Lung (tissue), 12 donors: ENCODE measurements around the gene ANKRD61. TPM values are rescaled to one million over a fixed set of nuclear protein-coding genes. Genes with fewer than 3 reads are reported as not detected.

Source experiments
- ATAC-seq: fragments of 200-7000 bp; cut with Tn5 transposase; one replicate; pipeline ENCODE4 v1.9.1; 2020; ENCODE audit warnings: moderate number of reproducible peaks; ENCODE audit not compliant: insufficient read depth, low FRiP score
- DNase-seq, 3 donors: peaks; one replicate each; pipeline ENCODE4 v3.0.0-alpha.2; 2013 to 2017
- H3K27ac ChIP-seq, 2 donors: one replicate each; pipeline ENCODE4 v1.5.1; 2013; ENCODE audit warnings: mild to moderate bottlenecking in 2 of 2, moderate library complexity in 2 of 2, control low read depth in 1 of 2, inconsistent platforms in 1 of 2, low read depth in 1 of 2, low read length in 1 of 2
- H3K27me3 ChIP-seq, 3 donors: one replicate each; pipeline ENCODE4 v1.5.1; 2013; ENCODE audit warnings: low read length in 2 of 3; ENCODE audit not compliant: control insufficient read depth in 3 of 3, insufficient read depth in 3 of 3
- H3K36me3 ChIP-seq, 4 donors: one replicate each; pipeline ENCODE4 v1.5.1; 2013; ENCODE audit warnings: low read length in 4 of 4, mild to moderate bottlenecking in 1 of 4, moderate library complexity in 1 of 4; ENCODE audit not compliant: control insufficient read depth in 4 of 4, insufficient read depth in 4 of 4
- H3K4me1 ChIP-seq, 5 donors: one replicate each; pipeline ENCODE4 v1.5.1; 2013; ENCODE audit warnings: low read length in 5 of 5, mild to moderate bottlenecking in 2 of 5, moderate library complexity in 1 of 5; ENCODE audit not compliant: control insufficient read depth in 5 of 5, insufficient read depth in 5 of 5
- H3K4me3 ChIP-seq: one replicate; pipeline ENCODE4 v1.5.1; 2013; ENCODE audit warnings: mild to moderate bottlenecking, control low read depth, moderate library complexity
- H3K9ac ChIP-seq, 2 donors: one replicate each; pipeline ENCODE4 v1.5.1; 2013; ENCODE audit warnings: low read length in 2 of 2, control low read depth in 1 of 2; ENCODE audit not compliant: insufficient read depth in 1 of 2
- H3K9me3 ChIP-seq, 4 donors: one replicate each; pipeline ENCODE4 v1.5.1; 2013; ENCODE audit warnings: low read length in 3 of 4, mild to moderate bottlenecking in 1 of 4, moderate library complexity in 1 of 4; ENCODE audit not compliant: control insufficient read depth in 4 of 4, insufficient read depth in 3 of 4
- WGBS, 2 donors: extraction: QIAGEN DNeasy Blood & Tissue Kit; methylation state at CpG; one replicate each; pipeline ENCODE4 v1.1.7; 2013; 5-methylcytosine and 5-hydroxymethylcytosine counted together
- polyA plus RNA-seq, 2 donors: library from polyadenylated mRNA; stranded (reverse); fragments of 200-250 nt; gene quantifications; one replicate each; pipeline ENCODE4 v1.2.1, GENCODE V29; 2013
- total RNA-seq, 2 donors: library from RNA; depleted of rRNA in 1 of 2; stranded (reverse); fragments of >200 nt in 1 of 2; gene quantifications; one replicate each; pipeline ENCODE4 v1.2.1, GENCODE V29; 2014 to 2021
- TF ChIP-seq, protein P1 (sequence below): IDR thresholded peaks from 2 replicates; pipeline ENCODE4 v1.5.1; 2012; ENCODE audit warnings: mild to moderate bottlenecking; ENCODE audit errors: control extremely low read depth, extremely low read depth
- donor health status: control.
- donor health status: control.
- donor health status: Bipolar disorder and iron deficiency.
- donor health status: healthy.
- donor health status: DM: yes; HTN: yes; CAD: no.

Gene ANKRD61
- total and polyA plus RNA-seq, 4 donors, result 0.08 TPM; not detected in 3

DNA sequence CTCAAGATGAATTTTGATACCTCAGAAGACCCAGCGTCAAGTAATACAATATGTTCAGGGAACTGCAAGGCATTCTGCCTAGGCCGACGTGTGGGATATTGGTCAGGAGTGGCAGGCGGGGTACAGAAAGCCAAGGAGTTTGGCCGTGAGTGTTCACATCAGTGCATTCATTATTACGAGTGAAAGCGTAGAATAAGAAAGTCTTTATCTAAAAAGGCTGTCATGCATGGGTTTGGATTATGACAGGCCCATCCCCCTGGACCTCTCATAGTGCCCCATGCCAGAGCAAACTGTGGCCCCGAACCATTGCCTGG, 14.6 kb upstream of the ANKRD61 start:
- Histone ChIP-seq H3K9ac (no peak overlapping the region), H3K4me1 (peaks cover 0 to 6% (median 3%) of the 10 kb centered on the region in 5 donors), H3K4me3 (no peak overlapping the region), H3K36me3 (peaks cover 18 to 22% (median 21%) of the 10 kb centered on the region in 4 donors), H3K9me3 (no peaks in the 10 kb centered on the region), H3K27ac (no peak overlapping the region), H3K27me3 (no peaks in the 10 kb centered on the region)
- TF ChIP-seq, protein P1, sequence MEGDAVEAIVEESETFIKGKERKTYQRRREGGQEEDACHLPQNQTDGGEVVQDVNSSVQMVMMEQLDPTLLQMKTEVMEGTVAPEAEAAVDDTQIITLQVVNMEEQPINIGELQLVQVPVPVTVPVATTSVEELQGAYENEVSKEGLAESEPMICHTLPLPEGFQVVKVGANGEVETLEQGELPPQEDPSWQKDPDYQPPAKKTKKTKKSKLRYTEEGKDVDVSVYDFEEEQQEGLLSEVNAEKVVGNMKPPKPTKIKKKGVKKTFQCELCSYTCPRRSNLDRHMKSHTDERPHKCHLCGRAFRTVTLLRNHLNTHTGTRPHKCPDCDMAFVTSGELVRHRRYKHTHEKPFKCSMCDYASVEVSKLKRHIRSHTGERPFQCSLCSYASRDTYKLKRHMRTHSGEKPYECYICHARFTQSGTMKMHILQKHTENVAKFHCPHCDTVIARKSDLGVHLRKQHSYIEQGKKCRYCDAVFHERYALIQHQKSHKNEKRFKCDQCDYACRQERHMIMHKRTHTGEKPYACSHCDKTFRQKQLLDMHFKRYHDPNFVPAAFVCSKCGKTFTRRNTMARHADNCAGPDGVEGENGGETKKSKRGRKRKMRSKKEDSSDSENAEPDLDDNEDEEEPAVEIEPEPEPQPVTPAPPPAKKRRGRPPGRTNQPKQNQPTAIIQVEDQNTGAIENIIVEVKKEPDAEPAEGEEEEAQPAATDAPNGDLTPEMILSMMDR, result no peak
- WGBS, 2 donors, result 94 to 96% methylated on average over 8 of the region's 8 CpGs
- no peak for ATAC-seq
- DNase-seq, result no peak

DNA sequence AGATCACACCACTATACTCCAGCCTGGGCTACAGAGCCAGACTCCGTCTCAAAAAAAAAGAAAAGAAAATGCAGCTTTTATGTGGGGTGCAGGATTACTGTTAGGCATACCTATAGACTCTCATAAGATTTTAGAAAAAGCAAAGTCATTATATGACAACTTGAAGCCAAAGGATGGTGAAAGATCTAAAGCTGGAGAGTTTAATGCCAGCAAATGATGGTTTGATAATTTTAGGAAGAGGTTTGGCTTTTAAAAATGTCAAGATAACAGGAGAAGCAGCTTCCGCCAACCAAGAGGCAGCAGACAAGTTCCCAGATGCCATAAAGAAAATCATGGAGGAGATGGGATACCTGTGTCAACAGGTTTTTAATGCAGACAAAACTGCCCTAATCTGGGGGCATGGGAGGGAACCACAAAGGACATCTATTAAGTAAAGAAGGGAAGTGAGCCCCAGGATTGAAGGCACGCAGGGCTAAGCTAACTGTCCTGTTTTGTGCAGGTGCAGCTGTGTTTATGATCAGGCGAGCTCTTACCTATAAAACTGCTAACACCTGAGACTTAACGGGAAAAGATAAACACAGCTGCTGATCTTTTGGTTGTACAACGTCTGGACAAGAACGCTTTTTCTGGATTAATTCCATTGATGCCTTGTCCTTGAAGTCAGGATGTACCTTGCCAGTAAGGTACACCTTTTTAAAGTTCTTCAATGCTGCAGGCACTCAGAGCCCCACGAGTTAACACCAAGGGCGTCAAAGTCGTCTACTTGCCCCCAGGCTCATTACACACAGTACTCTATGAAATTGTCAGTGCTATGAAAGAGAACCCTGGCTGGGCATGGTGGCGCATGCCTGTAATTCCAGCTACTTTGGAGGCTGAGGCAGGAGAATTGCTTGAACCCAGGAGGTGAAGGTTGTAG, 10.5 kb upstream of the ANKRD61 start:
- 86 to 91% methylated on average over 11 of the region's 11 CpGs for WGBS, 2 donors
- Histone ChIP-seq H3K4me1 (peaks cover 0 to 3% (median 0%) of the 10 kb centered on the region in 5 donors), H3K27me3 (no peaks in the 10 kb centered on the region), H3K9me3 (no peaks in the 10 kb centered on the region), H3K9ac (no peak overlapping the region), H3K36me3 (peaks cover 37 to 51% (median 45%) of the 10 kb centered on the region in 4 donors), H3K4me3 (no peak overlapping the region), H3K27ac (no peak overlapping the region)
- no peak for ATAC-seq
- no peak for DNase-seq
- TF ChIP-seq, protein P1, result no peak

DNA sequence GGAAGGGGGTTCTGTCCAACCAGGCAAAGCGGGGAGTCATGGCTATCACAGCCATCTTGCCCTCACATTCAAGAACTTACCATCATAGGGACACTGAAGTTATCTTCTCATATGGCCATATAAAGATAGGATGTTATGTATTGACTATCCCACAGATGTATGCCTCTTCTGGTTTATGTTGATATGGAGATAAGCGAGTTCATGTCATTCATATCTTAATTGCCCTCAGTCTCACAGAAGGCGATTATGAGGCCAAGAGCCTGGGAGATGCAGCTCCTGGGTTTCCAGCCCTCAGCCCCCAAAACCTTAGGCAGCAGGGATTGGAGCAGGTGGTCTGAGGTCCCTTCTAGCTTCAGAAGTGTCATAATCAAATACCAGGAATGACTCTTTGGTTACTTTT, 8.5 kb upstream of the ANKRD61 start:
- H3K27ac ChIP-seq, result no peak overlapping the region
- WGBS, 2 donors, result 95 to 96% methylated on average over 3 of the region's 3 CpGs
- TF ChIP-seq, protein P1, result no peak
- no peak overlapping the region for H3K4me3 ChIP-seq
- H3K9ac ChIP-seq, result no peak overlapping the region
- ATAC-seq (no peak), DNase-seq (no peak)
- no peaks in the 10 kb centered on the region for H3K9me3 ChIP-seq
- peaks cover 0 to 3% (median 0%) of the 10 kb centered on the region in 5 donors for H3K4me1 ChIP-seq
- H3K27me3 ChIP-seq, result no peaks in the 10 kb centered on the region
- H3K36me3 ChIP-seq, result peaks cover 36 to 62% (median 53%) of the 10 kb centered on the region in 4 donors
